ENCODE data around the gene INTS3.

DNA sequence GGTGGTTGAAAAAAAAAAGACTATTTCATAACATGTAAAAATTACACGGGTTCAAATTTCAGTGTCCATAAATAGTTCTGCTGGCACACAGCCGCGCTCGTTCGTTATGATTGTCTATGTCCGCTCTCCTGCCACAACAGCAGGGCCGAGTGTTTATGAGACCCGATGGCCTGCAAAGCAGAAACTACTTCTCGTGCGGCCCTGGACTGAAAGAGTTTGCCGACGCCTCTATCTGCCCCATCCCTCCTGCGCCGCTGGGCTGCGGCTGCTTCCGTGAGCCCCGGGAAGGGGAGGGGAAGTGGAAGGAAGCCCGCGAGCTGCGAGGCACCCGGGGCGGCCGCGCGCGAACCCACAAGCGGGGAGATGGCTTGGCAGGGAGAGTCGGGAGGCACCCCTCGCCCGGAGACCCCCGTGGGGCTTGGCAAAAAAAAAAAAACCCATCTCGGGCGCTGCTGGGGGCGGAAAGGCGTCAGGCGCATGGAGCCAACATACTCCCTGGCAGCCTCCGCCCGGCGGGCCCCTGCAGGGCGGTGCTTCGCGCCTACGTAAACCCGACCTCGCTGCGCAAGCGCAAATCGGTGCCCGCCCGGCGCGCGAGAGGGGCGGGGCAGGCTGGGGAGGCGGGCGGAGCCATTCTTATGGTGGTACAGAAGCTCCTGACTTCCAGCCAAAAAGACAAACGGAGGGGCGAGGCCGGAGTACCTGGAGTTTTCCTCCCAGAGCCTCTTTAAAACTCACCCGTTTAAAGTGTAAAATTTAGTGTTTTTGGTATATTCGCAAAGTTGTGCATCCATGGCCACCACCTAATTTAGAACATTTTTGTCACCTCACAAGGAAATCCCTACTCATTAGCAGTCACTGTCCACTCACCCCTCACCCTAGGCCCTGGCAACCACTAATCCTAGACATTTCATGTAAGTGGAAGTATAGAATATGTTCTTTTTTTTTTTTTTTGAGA lies 55.7 kb downstream of the INTS3 start:
- TF ChIP-seq POLR2A (IDR thresholded peaks at IDR 0.05) (peak in 2 of 4 donors; percentile 94 to 98), EP300 (IDR thresholded peaks at IDR 0.05) (no peak), POLR2AphosphoS5 (IDR thresholded peaks at IDR 0.05) (peak; percentile 98 to 99 (median 99))
- TF ChIP-seq, protein P1, sequence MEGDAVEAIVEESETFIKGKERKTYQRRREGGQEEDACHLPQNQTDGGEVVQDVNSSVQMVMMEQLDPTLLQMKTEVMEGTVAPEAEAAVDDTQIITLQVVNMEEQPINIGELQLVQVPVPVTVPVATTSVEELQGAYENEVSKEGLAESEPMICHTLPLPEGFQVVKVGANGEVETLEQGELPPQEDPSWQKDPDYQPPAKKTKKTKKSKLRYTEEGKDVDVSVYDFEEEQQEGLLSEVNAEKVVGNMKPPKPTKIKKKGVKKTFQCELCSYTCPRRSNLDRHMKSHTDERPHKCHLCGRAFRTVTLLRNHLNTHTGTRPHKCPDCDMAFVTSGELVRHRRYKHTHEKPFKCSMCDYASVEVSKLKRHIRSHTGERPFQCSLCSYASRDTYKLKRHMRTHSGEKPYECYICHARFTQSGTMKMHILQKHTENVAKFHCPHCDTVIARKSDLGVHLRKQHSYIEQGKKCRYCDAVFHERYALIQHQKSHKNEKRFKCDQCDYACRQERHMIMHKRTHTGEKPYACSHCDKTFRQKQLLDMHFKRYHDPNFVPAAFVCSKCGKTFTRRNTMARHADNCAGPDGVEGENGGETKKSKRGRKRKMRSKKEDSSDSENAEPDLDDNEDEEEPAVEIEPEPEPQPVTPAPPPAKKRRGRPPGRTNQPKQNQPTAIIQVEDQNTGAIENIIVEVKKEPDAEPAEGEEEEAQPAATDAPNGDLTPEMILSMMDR (IDR thresholded peaks at IDR 0.05), result peak in 1 of 7 experiments; percentile 24

Data from stomach (tissue), 4 donors.